AG08396 (cell line): ENCODE data around the gene CCDC181.
"Not testable (repeated sequence)": the region's sequence is repeated elsewhere in the genome, so short reads cannot be mapped to it uniquely, and the experiment has no call there.

Experiments used
- DNase-seq: peaks from one replicate; pipeline ENCODE4 v3.0.0; 2012; ENCODE audit warnings: low spot score, mixed read lengths

The CCDC181 gene

GRCh38 chr1:169427081-169427641 lies at the start of gene CCDC181:
Gene CCDC181, minus strand, starts transcription at chr1:169427474. Its CDS starts 2,547 bp downstream, at chr1:169424927.
- DNase-seq, result peak; percentile 36

DNA sequence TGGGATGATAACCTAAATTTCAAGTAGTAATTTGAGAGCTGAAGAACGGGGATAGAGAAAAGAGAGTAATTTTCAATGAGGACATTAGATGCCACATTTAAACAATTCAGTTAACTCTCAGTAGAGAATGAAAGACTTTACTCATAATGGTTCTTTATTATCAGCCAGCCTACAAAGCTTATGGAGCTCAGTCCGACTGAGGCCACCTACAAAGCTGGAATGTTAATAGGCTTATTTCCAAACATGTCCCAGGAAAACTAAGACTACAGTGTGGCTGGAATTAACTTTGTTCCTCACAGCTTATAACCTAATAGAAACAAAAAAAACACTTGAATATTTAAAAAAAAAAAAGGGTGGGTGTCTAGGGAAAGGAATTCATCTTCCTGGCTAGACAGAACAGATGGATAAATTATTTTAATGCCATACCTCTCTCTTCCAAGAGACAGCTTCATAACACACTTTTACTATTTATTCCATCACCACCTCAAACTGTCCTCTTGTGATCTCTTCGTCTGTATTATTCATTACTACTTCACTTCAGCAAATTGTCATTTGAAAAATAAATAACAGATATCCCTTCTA lies 48.6 kb upstream of the CCDC181 start:
- no peak for DNase-seq

- no peak for DNase-seq
Observed at GRCh38 chr1:169474302-169474995, 47.2 kb upstream of the CCDC181 start.

DNA sequence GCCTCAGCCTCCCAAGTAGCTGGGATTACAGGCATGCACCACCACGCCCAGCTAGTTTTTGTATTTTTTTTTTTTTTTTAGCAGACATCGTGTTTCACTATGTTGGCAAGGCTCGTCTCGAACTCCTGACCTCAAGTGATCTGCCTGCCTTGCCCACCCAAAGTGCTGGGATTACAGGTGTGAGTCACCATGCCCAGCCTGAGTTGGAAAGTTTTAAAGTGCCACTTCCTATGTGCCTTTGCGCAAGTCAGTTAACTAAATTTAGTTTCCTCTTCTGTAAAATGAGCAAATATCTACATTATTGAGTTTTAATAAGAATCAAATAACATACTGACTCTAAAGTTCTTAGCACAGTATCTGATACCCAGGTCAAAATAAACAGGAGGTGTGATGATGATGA lies 46.1 kb upstream of the CCDC181 start:
- no peak for DNase-seq

- no peak for DNase-seq
Observed at GRCh38 chr1:169472738-169473137, 45.5 kb upstream of the CCDC181 start.

- DNase-seq, result no peak
Observed at GRCh38 chr1:169468982-169469381, 41.7 kb upstream of the CCDC181 start.

DNA sequence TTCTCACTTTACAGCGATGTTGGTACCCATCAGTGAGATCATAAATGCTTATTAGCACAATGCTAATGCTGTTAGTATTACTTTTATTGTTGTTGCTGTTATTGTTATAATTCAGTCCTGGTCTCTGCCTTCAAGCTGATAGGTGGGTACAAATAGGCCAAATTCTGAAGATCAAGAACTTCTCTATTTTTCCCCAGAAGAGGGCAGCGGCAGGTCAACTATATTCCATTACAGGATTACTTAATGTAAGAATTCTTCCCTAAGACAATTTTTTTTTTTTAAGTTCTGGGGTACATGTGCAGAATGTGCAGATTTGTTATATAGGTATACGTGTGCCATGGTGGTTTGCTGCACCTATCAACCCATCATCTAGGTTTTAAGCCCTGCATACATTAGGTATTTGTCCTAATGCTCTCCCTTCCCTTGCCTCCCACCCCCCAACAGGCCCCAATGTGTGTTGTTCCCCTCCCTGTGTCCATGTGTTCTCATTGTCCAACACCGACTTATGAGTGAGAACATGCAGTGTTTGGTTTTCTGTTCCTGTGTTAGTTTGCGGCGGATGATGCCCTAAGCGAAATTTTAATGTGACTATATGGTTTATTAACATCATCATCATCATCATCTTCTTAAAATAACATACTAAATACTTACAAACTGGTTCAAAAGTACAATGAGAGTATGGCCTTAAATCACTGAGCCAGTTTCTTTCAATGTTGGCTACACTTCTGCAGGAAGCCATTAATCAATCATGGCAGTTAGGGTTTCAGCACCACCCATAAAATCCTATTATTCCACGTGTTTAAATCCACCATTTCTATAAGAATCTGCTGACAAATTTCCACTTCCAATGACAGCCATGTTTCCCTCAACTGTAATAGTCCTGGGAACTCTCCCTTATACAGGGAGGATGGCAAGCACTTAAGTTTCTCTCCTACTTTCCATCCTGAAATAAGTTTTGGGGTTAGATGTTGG lies 39.3 kb upstream of the CCDC181 start:
- peak; percentile 17 for DNase-seq

DNA sequence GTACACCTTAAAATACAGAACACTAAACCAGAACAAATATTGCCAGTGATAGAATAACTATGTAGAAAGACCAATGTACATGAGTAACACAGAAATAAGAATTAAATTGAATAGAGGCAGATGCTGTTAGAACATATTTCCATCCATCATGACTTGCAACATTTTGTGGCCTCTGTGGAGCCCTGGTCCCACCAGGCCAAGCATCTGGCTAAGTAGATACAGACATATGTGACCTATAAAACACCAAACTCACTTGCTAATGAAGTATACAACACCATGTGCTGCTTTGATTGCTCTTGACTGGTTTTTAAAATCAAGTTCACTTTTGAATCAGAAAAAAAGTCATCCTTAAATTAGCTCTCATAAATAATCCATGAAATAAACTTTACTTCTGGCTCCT lies 38.0 kb upstream of the CCDC181 start:
- no peak for DNase-seq

- no peak for DNase-seq
Observed at GRCh38 chr1:169462385-169462784, 35.1 kb upstream of the CCDC181 start.

DNA sequence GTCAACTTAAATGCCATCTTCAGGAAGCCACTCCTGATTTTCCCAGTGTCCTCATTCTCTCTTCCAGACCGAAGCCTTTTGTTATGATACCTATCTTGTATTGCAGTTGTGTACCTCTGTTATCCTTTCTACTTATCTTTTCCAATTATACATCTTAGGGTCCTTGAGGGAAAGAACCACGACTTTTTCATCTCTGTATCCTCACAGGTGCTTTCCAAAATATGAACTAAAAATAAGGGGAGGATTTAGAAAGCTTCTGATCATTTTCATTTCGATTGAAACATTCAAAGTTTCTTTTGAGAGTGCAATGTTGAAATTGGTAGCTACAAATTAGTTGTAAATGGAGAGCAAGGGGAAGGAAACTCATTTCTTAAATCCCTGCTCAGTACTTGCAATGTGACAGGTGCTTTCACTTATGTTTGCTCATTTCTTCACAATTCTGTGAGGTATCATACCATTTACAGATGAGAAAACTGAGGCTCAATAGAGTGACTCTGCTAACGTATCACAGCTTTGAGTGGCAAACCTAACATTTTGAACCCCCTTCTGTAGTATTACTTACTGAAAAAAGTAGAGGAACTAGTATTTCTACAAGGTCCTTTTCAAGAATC lies 34.2 kb upstream of the CCDC181 start:
- no peak for DNase-seq

DNA sequence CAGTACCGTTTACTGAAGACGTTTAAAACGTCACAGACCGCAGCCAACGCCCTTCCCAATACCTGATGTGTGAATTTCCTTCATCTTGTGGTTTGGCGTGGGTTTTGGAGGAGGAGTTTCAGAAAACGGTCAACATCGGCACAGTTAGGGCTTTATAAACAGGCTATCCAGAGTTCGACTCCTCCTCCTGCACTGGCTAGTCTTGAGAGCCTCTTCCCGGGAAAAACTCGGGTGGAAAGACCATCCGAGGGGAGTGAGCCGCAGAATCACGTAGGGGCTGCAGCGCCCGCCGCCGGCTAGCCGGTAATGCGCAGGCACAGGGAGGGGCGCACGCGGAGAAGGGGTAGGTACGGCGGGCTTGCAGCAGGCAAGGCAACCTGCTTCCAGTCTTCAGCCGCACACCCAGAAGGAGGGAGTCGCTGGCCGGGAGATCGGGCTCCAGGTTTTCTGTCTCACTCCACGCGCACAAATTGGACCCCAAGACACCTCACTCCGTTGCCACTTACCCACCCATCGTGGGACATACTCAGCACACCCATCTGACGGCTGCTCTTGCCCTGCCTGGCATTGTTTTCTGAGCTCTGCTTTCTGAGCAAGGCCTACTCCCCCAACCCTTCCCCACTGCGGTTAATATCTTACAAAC lies 33.0 kb upstream of the CCDC181 start:
- peak; percentile 6 for DNase-seq

DNA sequence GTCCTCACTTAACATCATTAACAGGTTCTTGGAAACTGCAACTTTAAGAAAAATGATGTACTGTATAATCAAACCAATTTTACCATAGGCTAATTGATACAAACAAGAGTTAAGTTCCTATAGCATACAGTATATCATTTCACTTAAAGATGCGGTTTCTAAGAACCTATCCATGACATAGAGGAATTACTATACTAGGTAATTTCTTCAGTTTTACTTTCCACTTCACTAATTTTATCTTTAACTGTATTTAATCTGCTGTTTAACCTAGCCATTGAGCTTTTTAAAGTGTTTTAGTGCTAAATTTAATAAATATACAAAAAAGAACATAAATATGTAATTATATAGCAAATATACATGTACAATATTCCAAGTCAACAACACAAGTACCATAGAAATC lies 30.2 kb upstream of the CCDC181 start:
- DNase-seq, result no peak

DNA sequence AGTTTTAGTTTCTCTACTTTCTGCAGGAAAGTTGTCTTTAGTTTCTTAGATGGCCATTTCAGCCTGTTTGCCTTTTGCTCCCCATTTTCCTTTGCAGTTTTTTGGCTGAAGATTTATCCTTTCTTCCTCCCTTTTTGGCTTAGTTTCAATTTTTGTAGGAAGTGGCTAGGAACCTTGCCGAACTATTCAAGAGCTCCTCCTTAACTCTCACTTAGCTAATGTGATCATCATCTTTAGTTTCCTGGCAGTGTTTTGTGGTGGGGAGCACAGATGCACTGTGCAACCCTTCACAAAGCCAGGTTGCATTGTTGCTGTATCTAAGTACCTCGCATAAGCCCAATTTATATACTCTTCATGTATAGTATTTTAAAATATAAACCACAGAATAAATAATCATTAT lies 28.8 kb upstream of the CCDC181 start:
- no peak for DNase-seq

- no peak for DNase-seq
Observed at GRCh38 chr1:169452921-169453320, 25.6 kb upstream of the CCDC181 start.

- no peak for DNase-seq
Observed at GRCh38 chr1:169451218-169451824, 24.0 kb upstream of the CCDC181 start.

DNA sequence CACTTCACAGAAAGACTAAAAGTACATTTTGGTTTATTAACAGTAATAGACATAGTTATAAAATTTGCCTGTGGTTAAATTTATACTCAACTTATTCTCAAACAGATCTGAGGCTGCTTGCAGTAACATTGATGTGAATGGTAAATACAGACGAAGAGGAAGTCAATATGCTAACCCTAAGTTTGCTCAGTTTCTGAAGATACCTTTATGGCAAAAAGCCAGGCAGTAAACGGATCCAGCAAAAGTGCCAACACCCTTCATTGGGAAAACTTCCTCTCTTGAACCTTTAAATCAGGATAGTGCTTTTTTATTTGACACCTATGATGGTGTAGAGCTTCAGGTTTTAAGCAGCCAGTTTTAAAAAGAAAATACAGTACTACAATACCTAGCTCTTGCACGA lies 16.6 kb upstream of the CCDC181 start:
- no peak for DNase-seq

DNA sequence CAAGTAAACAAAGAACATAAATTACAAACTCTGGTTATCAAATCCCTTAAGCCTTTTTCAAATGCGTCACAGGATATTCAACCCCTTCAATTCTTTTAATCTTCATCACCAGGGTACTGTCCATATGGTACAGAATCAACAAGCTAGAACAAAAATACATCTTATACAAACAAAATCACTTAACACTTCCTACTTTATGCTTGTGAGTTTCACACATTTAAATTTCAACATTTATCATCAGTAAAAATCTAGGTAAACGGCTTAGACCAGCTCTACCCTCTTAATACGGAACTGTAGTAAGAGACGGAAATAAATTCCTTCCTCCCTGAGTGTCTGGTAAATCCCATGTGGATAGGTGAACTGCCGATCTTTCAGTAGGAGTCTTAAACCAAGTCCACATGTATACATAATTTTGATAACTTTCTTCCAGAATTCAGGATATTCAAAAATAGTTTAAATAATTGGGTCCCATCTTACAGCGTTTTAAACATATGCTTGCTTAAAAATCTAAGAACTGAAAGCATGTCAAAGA lies 1.0 kb downstream of the CCDC181 start:
- DNase-seq, result no peak

DNA sequence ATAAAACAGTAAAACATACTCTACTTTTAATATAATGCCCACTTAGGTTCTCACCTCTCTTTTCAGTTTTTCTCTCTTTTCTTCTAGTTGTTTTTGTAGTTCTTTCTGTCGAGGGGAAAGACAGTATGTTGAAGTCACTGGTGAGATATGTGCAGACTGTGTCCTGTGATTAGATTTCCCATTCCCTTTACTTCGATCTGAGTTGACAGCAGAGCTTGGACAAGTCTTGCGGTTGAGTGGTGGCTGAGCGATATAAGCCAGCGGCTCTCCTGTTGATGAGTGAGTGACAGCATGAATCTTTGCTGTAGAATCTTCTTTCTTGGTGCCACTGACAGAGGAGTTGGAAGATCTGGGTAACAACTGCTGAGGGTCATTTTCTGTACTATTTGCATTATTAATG lies 6.0 kb downstream of the CCDC181 start:
- DNase-seq, result no peak

DNA sequence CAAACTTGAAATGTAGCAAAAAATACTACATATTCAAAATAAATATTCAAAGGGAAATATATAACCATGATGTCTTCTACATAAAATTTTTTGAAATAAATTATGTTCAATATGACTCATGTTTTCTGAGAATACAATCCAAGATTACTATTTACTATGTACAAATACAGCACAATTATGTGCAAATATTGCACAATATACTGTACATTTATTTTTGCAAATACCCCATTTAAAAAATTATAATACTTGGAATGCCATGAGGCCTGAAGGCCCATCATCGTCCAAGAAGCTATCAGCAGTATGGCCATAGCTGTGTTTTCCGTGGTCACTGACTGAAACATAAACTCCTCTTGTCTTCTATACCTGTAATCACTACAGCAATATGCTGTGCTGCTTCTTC lies 12.3 kb downstream of the CCDC181 start:
- no peak for DNase-seq

- DNase-seq, result not testable (repeated sequence)
Observed at GRCh38 chr1:169408340-169408739, 18.9 kb downstream of the CCDC181 start.

GRCh38 chr1:169402578-169402977 lies 24.7 kb downstream of the CCDC181 start:
- DNase-seq, result not testable (repeated sequence)
